Naive B cell (primary cell): Measurements from ENCODE around the gene RIMBP2. TPM values are rescaled to one million over a fixed set of nuclear protein-coding genes. Genes with fewer than 3 reads are reported as not detected.

ENCODE experiments used
- ATAC-seq, 2 donors: fragments of 150-1000 bp; cut with Tn5 transposase; 2 replicates each; pipeline ENCODE4 v1.10.0; 2021; ENCODE audit warnings: low read depth in 2 of 2, mild to moderate bottlenecking in 2 of 2, moderate library complexity in 2 of 2
- DNase-seq: peaks from one replicate; pipeline ENCODE4 v3.0.0; 2022
- H3K27ac Mint-ChIP-seq, 6 donors: one replicate each; pipeline ENCODE4 v1.8.0; 2020 to 2022; ENCODE audit warnings: mild to moderate bottlenecking in 6 of 6, mixed read lengths in 6 of 6, moderate library complexity in 5 of 6, inconsistent platforms in 2 of 6
- H3K27me3 Mint-ChIP-seq, 3 donors: one replicate each; pipeline ENCODE4 v1.8.0; 2021 to 2022; ENCODE audit warnings: mixed read lengths in 3 of 3, mild to moderate bottlenecking in 1 of 3
- H3K36me3 Mint-ChIP-seq, 2 donors: one replicate each; pipeline ENCODE4 v1.8.0; 2020 to 2022; ENCODE audit warnings: mixed read lengths in 2 of 2, inconsistent platforms in 1 of 2, mild to moderate bottlenecking in 1 of 2
- H3K4me1 Mint-ChIP-seq, 3 donors: one replicate each; pipeline ENCODE4 v1.8.0; 2020 to 2022; ENCODE audit warnings: mixed read lengths in 3 of 3, inconsistent platforms in 1 of 3, mild to moderate bottlenecking in 1 of 3, moderate library complexity in 1 of 3
- H3K4me3 Mint-ChIP-seq, 8 donors: one replicate each; pipeline ENCODE4 v1.8.0; 2020 to 2022; ENCODE audit warnings: mild to moderate bottlenecking in 8 of 8, mixed read lengths in 8 of 8, moderate library complexity in 8 of 8, inconsistent platforms in 2 of 8
- H3K9me3 Mint-ChIP-seq, 7 donors: one replicate each; pipeline ENCODE4 v1.8.0; 2020 to 2022; ENCODE audit warnings: mixed read lengths in 7 of 7, mild to moderate bottlenecking in 5 of 7, inconsistent platforms in 2 of 7, moderate library complexity in 1 of 7
- polyA plus RNA-seq, 6 donors: library from polyadenylated mRNA; unstranded; fragments of 300-500 nt; fragmentation: Illumina TruSeq; gene quantifications; one replicate each; pipeline ENCODE4 v1.2.3, GENCODE V29; 2021; ENCODE audit warnings: low read depth in 6 of 6

The RIMBP2 gene
- polyA plus RNA-seq, 6 donors from 2014 or later: 0.04 TPM; not detected in 5

- Mint-ChIP-seq H3K4me3 (no peak overlapping the region), H3K27me3 (peaks cover 13 to 44% (median 29%) of the 10 kb centered on the region in 3 donors), H3K27ac (no peak overlapping the region), H3K9me3 (peaks cover 0 to 16% (median 4%) of the 10 kb centered on the region in 7 donors), H3K36me3 (peaks cover 0 to 7% of the 10 kb centered on the region in 2 donors), H3K4me1 (peaks cover 0 to 12% (median 5%) of the 10 kb centered on the region in 3 donors)
- no peak for DNase-seq
- ATAC-seq: no peak
Measured at GRCh38 chr12:130709151-130709970, 6.7 kb downstream of the RIMBP2 start.

- Mint-ChIP-seq H3K9me3 (peaks cover 0 to 16% (median 4%) of the 10 kb centered on the region in 7 donors), H3K4me3 (no peak overlapping the region), H3K36me3 (peaks cover 0 to 7% of the 10 kb centered on the region in 2 donors), H3K27me3 (peaks cover 13 to 44% (median 22%) of the 10 kb centered on the region in 3 donors), H3K4me1 (peaks cover 0 to 7% (median under 1%) of the 10 kb centered on the region in 3 donors), H3K27ac (no peak overlapping the region)
- no peak for DNase-seq
- ATAC-seq: no peak
Measured at GRCh38 chr12:130708648-130709047, 7.5 kb downstream of the RIMBP2 start.

GRCh38 chr12:130707571-130707891 lies 8.6 kb downstream of the RIMBP2 start:
- peaks cover 0 to 7% of the 10 kb centered on the region in 2 donors for H3K36me3 Mint-ChIP-seq
- DNase-seq: no peak
- H3K27me3 Mint-ChIP-seq: peaks cover 3 to 36% (median 10%) of the 10 kb centered on the region in 3 donors
- ATAC-seq: no peak
- no peaks in the 10 kb centered on the region for H3K4me1 Mint-ChIP-seq
- peaks cover 0 to 11% (median 4%) of the 10 kb centered on the region in 7 donors for H3K9me3 Mint-ChIP-seq
- H3K4me3 Mint-ChIP-seq: peak overlapping the region in 1 of 8 donors; percentile 4
- H3K27ac Mint-ChIP-seq: no peak overlapping the region

GRCh38 chr12:130706885-130707570 lies 9.1 kb downstream of the RIMBP2 start:
- H3K27me3 Mint-ChIP-seq: peaks cover 0 to 31% (median 5%) of the 10 kb centered on the region in 3 donors
- no peak overlapping the region for H3K4me3 Mint-ChIP-seq
- peaks cover 0 to 7% of the 10 kb centered on the region in 2 donors for H3K36me3 Mint-ChIP-seq
- no peak for DNase-seq
- no peaks in the 10 kb centered on the region for H3K4me1 Mint-ChIP-seq
- no peak for ATAC-seq
- peaks cover 0 to 11% (median 4%) of the 10 kb centered on the region in 7 donors for H3K9me3 Mint-ChIP-seq
- H3K27ac Mint-ChIP-seq: no peak overlapping the region

GRCh38 chr12:130706311-130706710 lies 9.8 kb downstream of the RIMBP2 start:
- Mint-ChIP-seq H3K4me3 (peak overlapping the region in 1 of 8 donors; percentile 26), H3K36me3 (peaks cover 0 to 7% of the 10 kb centered on the region in 2 donors), H3K9me3 (peaks cover 0 to 11% (median 4%) of the 10 kb centered on the region in 7 donors), H3K4me1 (no peaks in the 10 kb centered on the region), H3K27me3 (peaks cover 0 to 23% (median 0%) of the 10 kb centered on the region in 3 donors), H3K27ac (no peak overlapping the region)
- ATAC-seq (no peak), DNase-seq (no peak)

- peaks cover 0 to 7% of the 10 kb centered on the region in 2 donors for H3K36me3 Mint-ChIP-seq
- peaks cover 0 to 15% (median 0%) of the 10 kb centered on the region in 3 donors for H3K27me3 Mint-ChIP-seq
- no peaks in the 10 kb centered on the region for H3K4me1 Mint-ChIP-seq
- H3K27ac Mint-ChIP-seq: no peak overlapping the region
- DNase-seq: no peak
- peaks cover 0 to 11% (median 4%) of the 10 kb centered on the region in 7 donors for H3K9me3 Mint-ChIP-seq
- no peak for ATAC-seq
- no peak overlapping the region for H3K4me3 Mint-ChIP-seq
Measured at GRCh38 chr12:130705178-130705822, 10.8 kb downstream of the RIMBP2 start.

- no peaks in the 10 kb centered on the region for H3K4me1 Mint-ChIP-seq
- no peak overlapping the region for H3K4me3 Mint-ChIP-seq
- H3K27ac Mint-ChIP-seq: no peak overlapping the region
- DNase-seq (no peak), ATAC-seq (no peak)
- peaks cover 0 to 7% of the 10 kb centered on the region in 2 donors for H3K36me3 Mint-ChIP-seq
- H3K9me3 Mint-ChIP-seq: peaks cover 0 to 11% (median 4%) of the 10 kb centered on the region in 7 donors
- peaks cover 0 to 14% (median 0%) of the 10 kb centered on the region in 3 donors for H3K27me3 Mint-ChIP-seq
Measured at GRCh38 chr12:130704606-130705005, 11.5 kb downstream of the RIMBP2 start.

GRCh38 chr12:130703733-130704375 lies 12.2 kb downstream of the RIMBP2 start:
- H3K9me3 Mint-ChIP-seq: peaks cover 0 to 11% (median 4%) of the 10 kb centered on the region in 7 donors
- peak overlapping the region in 1 of 6 donors; percentile 73 for H3K27ac Mint-ChIP-seq
- DNase-seq (no peak), ATAC-seq (no peak)
- H3K27me3 Mint-ChIP-seq: peaks cover 0 to 14% (median 0%) of the 10 kb centered on the region in 3 donors
- no peak overlapping the region for H3K4me3 Mint-ChIP-seq
- peaks cover 0 to 7% of the 10 kb centered on the region in 2 donors for H3K36me3 Mint-ChIP-seq
- H3K4me1 Mint-ChIP-seq: no peaks in the 10 kb centered on the region

- peaks cover 0 to 11% (median 4%) of the 10 kb centered on the region in 7 donors for H3K9me3 Mint-ChIP-seq
- ATAC-seq (no peak), DNase-seq (no peak)
- peaks cover 0 to 7% of the 10 kb centered on the region in 2 donors for H3K36me3 Mint-ChIP-seq
- peaks cover 0 to 14% (median 0%) of the 10 kb centered on the region in 3 donors for H3K27me3 Mint-ChIP-seq
- H3K4me3 Mint-ChIP-seq: peak overlapping the region in 1 of 8 donors; percentile 42
- no peaks in the 10 kb centered on the region for H3K4me1 Mint-ChIP-seq
- no peak overlapping the region for H3K27ac Mint-ChIP-seq
Measured at GRCh38 chr12:130702966-130703732, 12.9 kb downstream of the RIMBP2 start.

GRCh38 chr12:130701402-130701744 lies 14.7 kb downstream of the RIMBP2 start:
- Mint-ChIP-seq H3K36me3 (no peaks in the 10 kb centered on the region), H3K4me1 (no peaks in the 10 kb centered on the region), H3K9me3 (no peaks in the 10 kb centered on the region), H3K27me3 (peaks cover 6 to 22% (median 9%) of the 10 kb centered on the region in 3 donors), H3K4me3 (no peak overlapping the region), H3K27ac (no peak overlapping the region)
- no peak for ATAC-seq
- DNase-seq: no peak

GRCh38 chr12:130700492-130701401 lies 15.4 kb downstream of the RIMBP2 start:
- H3K36me3 Mint-ChIP-seq: no peaks in the 10 kb centered on the region
- peaks cover 6 to 25% (median 9%) of the 10 kb centered on the region in 3 donors for H3K27me3 Mint-ChIP-seq
- H3K4me1 Mint-ChIP-seq: no peaks in the 10 kb centered on the region
- H3K27ac Mint-ChIP-seq: peak overlapping the region in 1 of 6 donors; percentile 72
- no peak overlapping the region for H3K4me3 Mint-ChIP-seq
- ATAC-seq (no peak), DNase-seq (no peak)
- H3K9me3 Mint-ChIP-seq: peaks cover 0 to under 1% (median 0%) of the 10 kb centered on the region in 7 donors

- Mint-ChIP-seq H3K27ac (no peak overlapping the region), H3K4me3 (no peak overlapping the region), H3K4me1 (no peaks in the 10 kb centered on the region), H3K9me3 (peaks cover 0 to 2% (median 0%) of the 10 kb centered on the region in 7 donors), H3K27me3 (peaks cover 15 to 46% (median 18%) of the 10 kb centered on the region in 3 donors), H3K36me3 (no peaks in the 10 kb centered on the region)
- DNase-seq: no peak
- no peak for ATAC-seq
Measured at GRCh38 chr12:130698106-130698505, 18.0 kb downstream of the RIMBP2 start.
